Esophagus squamous epithelium (tissue), 5 donors: ENCODE results near the gene HLA-E. TPM values are rescaled to one million over a fixed set of nuclear protein-coding genes. Genes with fewer than 3 reads are reported as not detected.

Experiments
- DNase-seq: peaks from one replicate; lab custom pipeline; 2025; lab: John Stamatoyannopoulos, UW
- H3K27ac ChIP-seq, 4 donors: fragments of 200-600 bp; sonication (generic); one replicate each; pipeline ENCODE4 v1.5.1; 2016 to 2019; ENCODE audit warnings: mild to moderate bottlenecking in 1 of 4
- H3K27me3 ChIP-seq, 4 donors: fragments of 200-600 bp; sonication (generic); 1 replicate in 3 of 4; 2 replicates in 1 of 4; pipeline versions ENCODE4 v1.5.1 to v1.6.0; 2017 to 2021; ENCODE audit warnings: antibody characterized with exemption in 1 of 4
- H3K36me3 ChIP-seq, 3 donors: fragments of 200-600 bp; sonication (generic); one replicate each; pipeline ENCODE4 v1.5.1; 2016 to 2019
- H3K4me1 ChIP-seq, 3 donors: fragments of 200-600 bp; sonication (generic); one replicate each; pipeline ENCODE4 v1.5.1; 2017 to 2019
- H3K4me3 ChIP-seq, 4 donors: fragments of 200-600 bp; sonication (generic); 1 replicate in 3 of 4; 2 replicates in 1 of 4; pipeline ENCODE4 v1.5.1; 2016 to 2019; ENCODE audit warnings: mild to moderate bottlenecking in 2 of 4, moderate library complexity in 1 of 4
- H3K9me3 ChIP-seq, 3 donors: fragments of 200-600 bp; sonication (generic); one replicate each; pipeline ENCODE4 v1.5.1; 2016 to 2019
- POLR2A ChIP-seq, 4 donors: fragments of 450-650 bp; IDR thresholded peaks; one replicate each; pipeline ENCODE4 v1.6.1; 2017; ENCODE audit warnings: antibody characterized with exemption in 4 of 4, mild to moderate bottlenecking in 4 of 4, moderate library complexity in 3 of 4
- WGBS, 2 donors: methylation state at CpG; one replicate each; pipeline ENCODE4 v1.1.5; 2018; 5-methylcytosine and 5-hydroxymethylcytosine counted together
- intact Hi-C: fragments of 100-400 bp; cut with DNase I; formaldehyde crosslinking; loops from one replicate; pipeline ENCODE4 v1.15.0; 2022
- total RNA-seq, 4 donors: library from RNA; depleted of rRNA; stranded (reverse); fragments of >200 nt; gene quantifications; one replicate each; pipeline ENCODE4 v1.1.0, GENCODE V29; 2016
- TF ChIP-seq, protein P1 (sequence below), 6 experiments: fragments of 450-650 bp in 4 of 6; fragments of 200-600 bp in 2 of 6; sonication (generic) in 2 of 6; IDR thresholded peaks; one replicate each; pipeline ENCODE4 v1.5.1; 2016 to 2019; ENCODE audit warnings: antibody characterized with exemption in 6 of 6, mild to moderate bottlenecking in 4 of 6, moderate library complexity in 4 of 6
- donor health status: DM: yes; HTN: yes; CAD: no.

The HLA-E gene
- total RNA-seq, 4 donors from 2014 or later = 263 to 597 (median 356) TPM

DNA sequence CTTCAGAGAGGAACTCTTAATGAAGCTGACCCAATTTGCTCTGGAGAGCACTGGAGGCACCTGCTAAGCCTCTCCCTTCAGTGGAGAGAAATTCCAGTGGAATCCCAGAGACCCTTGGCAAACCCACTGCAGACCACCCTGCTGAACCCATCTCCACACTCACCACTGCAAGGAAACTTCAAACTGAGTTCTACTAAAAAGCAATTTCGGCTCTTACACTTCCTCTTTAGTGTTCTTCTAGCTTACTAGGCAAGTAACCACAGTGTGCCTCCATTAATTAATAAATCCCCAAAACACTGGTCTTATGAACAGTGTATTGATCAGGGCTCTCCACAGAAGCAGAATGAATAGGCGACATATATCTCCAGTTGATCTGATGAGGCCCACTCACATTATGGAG lies 43.0 kb upstream of the HLA-E start:
- TF ChIP-seq, protein P1, sequence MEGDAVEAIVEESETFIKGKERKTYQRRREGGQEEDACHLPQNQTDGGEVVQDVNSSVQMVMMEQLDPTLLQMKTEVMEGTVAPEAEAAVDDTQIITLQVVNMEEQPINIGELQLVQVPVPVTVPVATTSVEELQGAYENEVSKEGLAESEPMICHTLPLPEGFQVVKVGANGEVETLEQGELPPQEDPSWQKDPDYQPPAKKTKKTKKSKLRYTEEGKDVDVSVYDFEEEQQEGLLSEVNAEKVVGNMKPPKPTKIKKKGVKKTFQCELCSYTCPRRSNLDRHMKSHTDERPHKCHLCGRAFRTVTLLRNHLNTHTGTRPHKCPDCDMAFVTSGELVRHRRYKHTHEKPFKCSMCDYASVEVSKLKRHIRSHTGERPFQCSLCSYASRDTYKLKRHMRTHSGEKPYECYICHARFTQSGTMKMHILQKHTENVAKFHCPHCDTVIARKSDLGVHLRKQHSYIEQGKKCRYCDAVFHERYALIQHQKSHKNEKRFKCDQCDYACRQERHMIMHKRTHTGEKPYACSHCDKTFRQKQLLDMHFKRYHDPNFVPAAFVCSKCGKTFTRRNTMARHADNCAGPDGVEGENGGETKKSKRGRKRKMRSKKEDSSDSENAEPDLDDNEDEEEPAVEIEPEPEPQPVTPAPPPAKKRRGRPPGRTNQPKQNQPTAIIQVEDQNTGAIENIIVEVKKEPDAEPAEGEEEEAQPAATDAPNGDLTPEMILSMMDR (IDR thresholded peaks at IDR 0.05) = no peak
- no peak for TF ChIP-seq POLR2A (IDR thresholded peaks at IDR 0.05)
- 58 to 65% methylated on average over 2 of the region's 2 CpGs for WGBS, 2 donors
- intact Hi-C loops = no loop called here
- DNase-seq = no peak
- Histone ChIP-seq H3K36me3 (no peaks in the 10 kb centered on the region), H3K4me3 (no peak overlapping the region), H3K27me3 (peaks cover 0 to 100% (median 26%) of the 10 kb centered on the region in 4 donors), H3K4me1 (peaks cover 3 to 22% (median 9%) of the 10 kb centered on the region in 3 donors), H3K9me3 (no peaks in the 10 kb centered on the region), H3K27ac (no peak overlapping the region)

DNA sequence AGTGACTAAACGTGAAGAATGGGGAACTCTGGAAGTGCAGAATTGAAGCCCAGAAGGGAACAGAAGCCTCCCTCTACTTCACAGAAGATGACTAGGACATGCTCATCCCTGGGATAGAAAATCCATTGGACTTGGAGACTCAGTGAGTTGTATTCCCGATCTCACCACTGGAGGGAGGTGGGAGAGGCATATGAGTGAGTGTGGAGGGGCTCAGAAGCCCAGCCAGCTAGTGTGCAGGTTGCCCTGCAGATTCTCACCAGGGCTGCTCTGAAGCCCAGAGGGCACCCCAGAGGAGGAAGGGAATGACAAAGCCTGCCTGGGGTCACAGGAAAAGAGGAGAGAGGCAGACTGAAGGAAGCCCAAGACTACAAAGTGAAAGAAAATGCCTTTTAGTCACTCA lies 42.1 kb upstream of the HLA-E start:
- 0 to 5% methylated on average over 2 of the region's 2 CpGs for WGBS, 2 donors

DNA sequence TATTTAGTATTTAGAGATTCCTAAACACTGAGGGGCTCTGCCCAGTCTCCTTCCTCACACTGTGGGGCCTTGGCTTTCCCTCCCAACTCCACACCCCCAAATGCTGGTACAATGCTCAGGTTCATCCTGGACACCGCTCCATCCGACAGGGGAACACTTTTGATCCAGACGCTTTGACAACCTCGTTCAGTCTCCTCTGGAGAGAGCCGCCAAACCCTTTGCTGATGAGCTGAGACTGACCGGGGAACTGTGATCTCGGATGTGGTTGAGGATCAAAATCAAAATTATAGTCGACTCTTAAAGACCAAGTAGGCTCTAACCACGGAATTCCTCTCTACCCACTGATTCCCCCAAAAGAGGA lies 38.8 kb upstream of the HLA-E start:
- no peak for TF ChIP-seq POLR2A (IDR thresholded peaks at IDR 0.05)
- TF ChIP-seq, protein P1 (IDR thresholded peaks at IDR 0.05) = no peak
- no peak for DNase-seq
- peaks cover 14 to 34% (median 16%) of the 10 kb centered on the region in 3 donors for H3K4me1 ChIP-seq
- no peaks in the 10 kb centered on the region for H3K9me3 ChIP-seq
- H3K27ac ChIP-seq = no peak overlapping the region
- intact Hi-C loops = no loop called here
- H3K27me3 ChIP-seq = peaks cover 6 to 96% (median 36%) of the 10 kb centered on the region in 4 donors
- WGBS, 2 donors = 13 to 22% methylated on average over 5 to 9 of the region's 9 CpGs
- no peaks in the 10 kb centered on the region for H3K36me3 ChIP-seq
- H3K4me3 ChIP-seq = peak overlapping the region in 2 of 4 donors; percentile 26 to 51

More for the DNA sequence above, 42.1 kb upstream of the HLA-E start:
- TF ChIP-seq, protein P1 (IDR thresholded peaks at IDR 0.05) = no peak
- TF ChIP-seq POLR2A (IDR thresholded peaks at IDR 0.05) = no peak
- H3K9me3 ChIP-seq = no peaks in the 10 kb centered on the region
- intact Hi-C loops = no loop called here
- H3K27me3 ChIP-seq = peaks cover 0 to 100% (median 31%) of the 10 kb centered on the region in 4 donors
- H3K36me3 ChIP-seq = no peaks in the 10 kb centered on the region
- H3K27ac ChIP-seq = no peak overlapping the region
- no peak overlapping the region for H3K4me3 ChIP-seq
- DNase-seq = no peak
- H3K4me1 ChIP-seq = peaks cover 7 to 31% (median 13%) of the 10 kb centered on the region in 3 donors

DNA sequence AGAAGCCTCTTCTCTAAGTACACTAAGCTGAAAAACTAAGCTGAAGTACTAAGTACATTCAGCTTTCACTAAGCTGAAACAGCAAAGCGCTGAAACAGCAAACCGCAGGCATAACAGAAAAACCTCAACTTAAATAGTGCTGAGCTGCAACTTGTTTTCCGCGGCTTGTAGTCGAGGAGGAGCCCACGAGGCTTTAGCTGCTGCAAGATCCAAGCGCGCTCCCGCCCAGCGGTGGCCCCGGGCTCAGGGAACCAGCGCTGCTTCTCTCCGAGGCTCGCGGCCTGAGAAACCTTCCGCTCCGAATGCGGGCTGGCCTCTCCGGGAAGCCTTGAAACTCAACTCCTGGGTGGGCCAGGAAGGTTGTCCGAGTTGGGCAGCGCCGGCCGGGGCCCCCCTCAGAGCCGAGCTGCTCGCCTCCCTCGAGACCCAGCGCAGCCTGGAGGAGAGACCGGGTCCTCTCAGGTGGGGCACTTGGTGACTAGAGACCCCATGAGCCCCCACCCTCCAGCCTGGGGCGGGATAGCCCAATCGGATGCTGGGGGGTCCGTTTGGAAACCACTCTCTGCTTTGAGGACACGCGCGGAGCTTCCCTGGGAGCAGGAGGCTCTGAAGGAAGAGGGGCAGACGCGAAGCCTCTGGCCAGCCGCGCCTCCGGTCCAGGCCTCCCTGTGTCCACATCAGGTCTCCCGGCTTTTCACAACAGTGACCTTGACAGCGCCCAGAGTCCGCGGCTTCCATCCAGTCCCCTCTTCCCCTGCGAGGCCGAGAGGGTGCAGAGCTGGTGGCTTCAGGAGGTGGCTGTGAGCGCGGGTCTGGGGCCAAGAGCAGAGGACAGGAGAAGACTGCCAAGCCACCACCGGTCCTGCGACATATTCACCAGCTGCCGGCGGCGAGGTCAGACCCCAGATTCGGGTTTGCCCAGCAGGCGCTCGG lies 38.1 kb upstream of the HLA-E start:
- no peak for DNase-seq
- H3K4me3 ChIP-seq = peak overlapping the region in 2 of 4 donors; percentile 26 to 51

More for the DNA sequence above, 38.1 kb upstream of the HLA-E start:
- Histone ChIP-seq H3K36me3 (no peaks in the 10 kb centered on the region), H3K9me3 (no peaks in the 10 kb centered on the region), H3K4me1 (peaks cover 14 to 34% (median 16%) of the 10 kb centered on the region in 3 donors), H3K27me3 (peaks cover 8 to 96% (median 35%) of the 10 kb centered on the region in 4 donors), H3K27ac (no peak overlapping the region)
- intact Hi-C loops = no loop called here
- WGBS, 2 donors = 10% methylated on average over 4 to 5 of the region's 55 CpGs
- no peak for TF ChIP-seq POLR2A (IDR thresholded peaks at IDR 0.05)
- TF ChIP-seq, protein P1 (IDR thresholded peaks at IDR 0.05) = no peak
